Psoas muscle (tissue), 8 donors: ENCODE results near the gene NCAM1. TPM values are rescaled to one million over a fixed set of nuclear protein-coding genes. Genes with fewer than 3 reads are reported as not detected.

Source experiments
- ATAC-seq, 4 donors: fragments of 200-7000 bp; cut with Tn5 transposase; one replicate each; pipeline ENCODE4 v1.9.1; 2020; ENCODE audit warnings: moderate library complexity in 3 of 4, mild to moderate bottlenecking in 2 of 4
- DNase-seq, 2 donors: peaks; one replicate each; pipeline ENCODE4 v3.0.0-alpha.2; 2020
- H3K27ac ChIP-seq: fragments of 200-600 bp; one replicate; pipeline ENCODE4 v1.8.0; 2022
- H3K27me3 ChIP-seq, 3 donors: fragments of 200-600 bp in 1 of 3; one replicate each; pipeline versions ENCODE4 v1.6.1 to v1.8.0; 2013 to 2022; ENCODE audit warnings: low read length in 2 of 3, mild to moderate bottlenecking in 2 of 3, moderate library complexity in 1 of 3; ENCODE audit not compliant: insufficient read depth in 3 of 3
- H3K36me3 ChIP-seq, 2 donors: fragments of 200-600 bp in 1 of 2; one replicate each; pipeline versions ENCODE4 v1.6.1 to v1.8.0; 2013 to 2022; ENCODE audit warnings: low read depth in 1 of 2, mild to moderate bottlenecking in 1 of 2, moderate library complexity in 1 of 2; ENCODE audit not compliant: insufficient read depth in 1 of 2
- H3K4me1 ChIP-seq: fragments of 200-600 bp; one replicate; pipeline ENCODE4 v1.8.0; 2022
- H3K4me3 ChIP-seq: fragments of 200-600 bp; one replicate; pipeline ENCODE4 v1.8.0; 2022; ENCODE audit warnings: mild to moderate bottlenecking
- H3K9me3 ChIP-seq: fragments of 200-600 bp; one replicate; pipeline ENCODE4 v1.8.0; 2022
- CTCF ChIP-seq: fragments of 200-600 bp; IDR thresholded peaks from one replicate; pipeline ENCODE4 v1.8.0; 2022; ENCODE audit warnings: antibody characterized with exemption
- WGBS, 3 donors: extraction: QIAGEN DNeasy Blood & Tissue Kit; methylation state at CpG; one replicate each; pipeline versions ENCODE4 v1.1.6 to v1.1.7; 2013; 5-methylcytosine and 5-hydroxymethylcytosine counted together
- intact Hi-C, 2 donors: fragments of 100-400 bp; cut with DNase I; formaldehyde crosslinking; loops; one replicate each; pipeline versions ENCODE4 v1.11.0 to v1.14.2; 2022
- polyA plus RNA-seq, 3 donors: library from polyadenylated mRNA; stranded (reverse); fragments of 200-250 nt; gene quantifications; one replicate each; pipeline ENCODE4 v1.2.3, GENCODE V29; 2013
- total RNA-seq, 4 donors: library from RNA; stranded (reverse); fragmentation: NEBNext Ultra II Directional in 2 of 4; extraction: Animal tissue kit (Norgen Biotek cat#: 25700) in 2 of 4; gene quantifications; one replicate each; pipeline versions ENCODE4 v1.2.1 to v1.2.4, GENCODE V29; 2021 to 2023
- donor health status: healthy with polysubstance abuse.
- donor health status: DM: no; HTN: no; CAD: no; lungs with moderate emphysema.
- donor health status: Bipolar disorder and iron deficiency.
- donor health status: healthy.
- donor health status: DM: yes; HTN: yes; CAD: no.
- donor health status: DM: no; HTN: no; CAD: no.
- donor health status: DM: no; HTN: no; CAD: no.
- donor health status: DM: yes; HTN: yes; CAD: no.

NCAM1 gene
- total and polyA plus RNA-seq, 7 donors = 1.3 to 50.3 (median 3.0) TPM

- WGBS, 3 donors = 39 to 59% (median 49%) methylated on average over 6 of the region's 6 CpGs
- Histone ChIP-seq H3K4me3 (no peak overlapping the region), H3K4me1 (peaks cover 7% of the 10 kb centered on the region)
Measured at GRCh38 chr11:113167599-113167998, 206.4 kb downstream of the NCAM1 start.

GRCh38 chr11:113168354-113169342 lies 207.4 kb downstream of the NCAM1 start:
- no peak overlapping the region for H3K4me3 ChIP-seq
- H3K27ac ChIP-seq = no peak overlapping the region
- TF ChIP-seq CTCF = no peak
- DNase-seq = no peak
- no peak for ATAC-seq
- no peaks in the 10 kb centered on the region for H3K9me3 ChIP-seq
- peaks cover 0 to 9% (median 0%) of the 10 kb centered on the region in 3 donors for H3K27me3 ChIP-seq
- H3K36me3 ChIP-seq = no peaks in the 10 kb centered on the region
- WGBS, 3 donors = 39 to 53% (median 43%) methylated on average over 13 of the region's 13 CpGs
- peaks cover 4% of the 10 kb centered on the region for H3K4me1 ChIP-seq
- intact Hi-C loops = no loop called here

More at GRCh38 chr11:113167599-113167998, 206.4 kb downstream of the NCAM1 start:
- Histone ChIP-seq H3K36me3 (no peaks in the 10 kb centered on the region), H3K27ac (no peak overlapping the region), H3K27me3 (peaks cover 0 to 11% (median 0%) of the 10 kb centered on the region in 3 donors), H3K9me3 (no peaks in the 10 kb centered on the region)
- DNase-seq = no peak
- intact Hi-C loops = no loop called here
- no peak for ATAC-seq
- TF ChIP-seq CTCF = no peak

GRCh38 chr11:113172382-113172951 lies 211.2 kb downstream of the NCAM1 start:
- 64 to 84% (median 71%) methylated on average over 6 of the region's 6 CpGs for WGBS, 3 donors
- Histone ChIP-seq H3K27ac (no peak overlapping the region), H3K4me3 (no peak overlapping the region), H3K27me3 (no peaks in the 10 kb centered on the region), H3K9me3 (no peaks in the 10 kb centered on the region), H3K4me1 (peaks cover 4% of the 10 kb centered on the region), H3K36me3 (no peaks in the 10 kb centered on the region)
- ATAC-seq (no peak), DNase-seq (no peak)
- no peak for TF ChIP-seq CTCF
- intact Hi-C loops = no loop called here

- Histone ChIP-seq H3K4me1 (peaks cover under 1% of the 10 kb centered on the region), H3K9me3 (no peaks in the 10 kb centered on the region), H3K36me3 (no peaks in the 10 kb centered on the region), H3K27ac (no peak overlapping the region), H3K27me3 (peaks cover 0 to 6% (median 0%) of the 10 kb centered on the region in 3 donors), H3K4me3 (no peak overlapping the region)
- TF ChIP-seq CTCF = no peak
- intact Hi-C loops = no loop called here
- no peak for DNase-seq
- ATAC-seq = no peak
- WGBS, 3 donors = 91 to 99% (median 97%) methylated on average over 4 of the region's 4 CpGs
Measured at GRCh38 chr11:113173126-113173525, 211.9 kb downstream of the NCAM1 start.
